IMR-90 (cell line): ENCODE measurements around the gene DGLUCY.

Source experiments
- BHLHE40 ChIP-seq: fragments of 150-350 bp; IDR thresholded peaks from 2 replicates; pipeline ENCODE4 v1.6.1; 2016; ENCODE audit warnings: mild to moderate bottlenecking, low read depth, low read length
- CEBPB ChIP-seq: IDR thresholded peaks from 2 replicates; pipeline ENCODE4 v1.6.1; 2012; ENCODE audit warnings: low read depth, low read length, improper control_type of control experiment
- CTCF ChIP-seq: conservative IDR thresholded peaks from 2 replicates; pipeline ENCODE4 v1.5.1; 2012; ENCODE audit warnings: mild to moderate bottlenecking, low read depth, low read length, improper control_type of control experiment
- MAFK ChIP-seq: IDR thresholded peaks from 2 replicates; pipeline ENCODE4 v1.6.1; 2012; ENCODE audit warnings: low read depth, low read length, improper control_type of control experiment
- MAZ ChIP-seq: IDR thresholded peaks from 2 replicates; pipeline ENCODE4 v1.6.1; 2012; ENCODE audit warnings: low read depth, mild to moderate bottlenecking, low read length, improper control_type of control experiment, moderate library complexity, borderline replicate concordance
- MXI1 ChIP-seq: IDR thresholded peaks from 2 replicates; pipeline ENCODE4 v1.6.1; 2012; ENCODE audit warnings: low read depth, mild to moderate bottlenecking, low read length, moderate library complexity, borderline replicate concordance
- POLR2A ChIP-seq: IDR thresholded peaks from 2 replicates; pipeline ENCODE4 v1.6.1; 2012; ENCODE audit warnings: mild to moderate bottlenecking, low read depth, low read length
- RAD21 ChIP-seq: IDR thresholded peaks from 2 replicates; pipeline ENCODE4 v1.6.1; 2012; ENCODE audit warnings: low read length, improper control_type of control experiment
- RFX5 ChIP-seq: IDR thresholded peaks from 2 replicates; pipeline ENCODE4 v1.8.0; 2012; ENCODE audit warnings: low read depth, mild to moderate bottlenecking, low read length, moderate library complexity
- SMC3 ChIP-seq: fragments of 150-350 bp; IDR thresholded peaks from 2 replicates; pipeline ENCODE4 v1.6.1; 2016; ENCODE audit warnings: low read depth, mild to moderate bottlenecking, antibody characterized with exemption, low read length, moderate library complexity
- USF2 ChIP-seq: fragments of 150-350 bp; IDR thresholded peaks from 2 replicates; pipeline ENCODE4 v1.6.1; 2017; ENCODE audit warnings: mild to moderate bottlenecking, antibody characterized with exemption, low read length, low read depth

GRCh38 chr14:91271639-91272038 lies 157.8 kb downstream of the DGLUCY start:
- TF ChIP-seq CTCF (no peak), RFX5 (no peak), POLR2A (no peak), USF2 (no peak), RAD21 (no peak), BHLHE40 (no peak), SMC3 (no peak), MAFK (no peak), CEBPB (no peak), MAZ (no peak), MXI1 (no peak)
